Measurements from ENCODE around the gene PPOX. TPM values are rescaled to one million over a fixed set of nuclear protein-coding genes. Genes with fewer than 3 reads are reported as not detected.

Gene PPOX
- total RNA-seq, 2 experiments from 2014 or later: 32.9 to 33.2 TPM

- Mint-ChIP-seq H3K27me3 (no peaks in the 10 kb centered on the region), H3K9me3 (no peaks in the 10 kb centered on the region), H3K4me3 (peak overlapping the region; percentile 92), H3K27ac (peak overlapping the region; percentile 96), H3K4me1 (peaks cover 80% of the 10 kb centered on the region), H3K36me3 (ENCODE audit: low read depth) (peaks cover 35% of the 10 kb centered on the region)
- POLR2A ChIA-PET: interaction anchor here (0.6 to 5.8 kb wide), 27 partner anchors 9 to 189 kb away, joined by 3 to 91 read pairs (median 10); partner anchors contain the start of genes APOA2, ARHGAP30, B4GALT3 and NIT1
- DNase-seq: no peak
- CTCF ChIA-PET: interaction anchor here (0.6 to 5.5 kb wide), 11 partner anchors 9 to 181 kb away, joined by 3 to 101 read pairs (median 8); partner anchors contain the start of genes APOA2, F11R, SDHC and TOMM40L
Observed at GRCh38 chr1:161200992-161201835, 35.0 kb downstream of the PPOX start.

GRCh38 chr1:161201836-161202712, 35.8 kb downstream of the PPOX start, which contains the start of gene NDUFS2:
TSS of gene NDUFS2 (plus strand) at chr1:161202367. CDS start at chr1:161202386, 19 bp downstream.
- CTCF ChIA-PET: interaction anchor here (0.6 to 5.5 kb wide), 18 partner anchors 9 to 238 kb away, joined by 3 to 101 read pairs (median 5); partner anchors contain the start of genes APOA2, DEDD, F11R and PPOX
- H3K4me1 Mint-ChIP-seq: peaks cover 81% of the 10 kb centered on the region
- no peaks in the 10 kb centered on the region for H3K9me3 Mint-ChIP-seq
- H3K4me3 Mint-ChIP-seq: peak within 1 kb of the TSS; percentile 92
- H3K27me3 Mint-ChIP-seq: no peaks in the 10 kb centered on the region
- peaks cover 43% of the 10 kb centered on the region for H3K36me3 Mint-ChIP-seq (ENCODE audit: low read depth)
- POLR2A ChIA-PET: interaction anchor here (0.6 to 5.8 kb wide), 33 partner anchors 9 to 198 kb away, joined by 3 to 91 read pairs (median 7); partner anchors contain the start of genes APOA2, ARHGAP30, B4GALT3 and NIT1
- DNase-seq: peak; percentile 97
- H3K27ac Mint-ChIP-seq: peak within 1 kb of the TSS; percentile 96

GRCh38 chr1:161206411-161207140, 40.4 kb downstream of the PPOX start:
- no peaks in the 10 kb centered on the region for H3K9me3 Mint-ChIP-seq
- ChIA-PET POLR2A (interaction anchor here (0.9 to 2.7 kb wide), 4 partner anchors 10 to 100 kb away, joined by 3 to 11 read pairs (median 6); partner anchors contain the start of genes FCER1G and TOMM40L), CTCF (interaction anchor here (0.8 to 5.5 kb wide), 9 partner anchors 10 to 176 kb away, joined by 3 to 101 read pairs (median 4); partner anchors contain the start of genes APOA2, PPOX and TOMM40L)
- no peak overlapping the region for H3K4me3 Mint-ChIP-seq
- no peak for DNase-seq
- no peaks in the 10 kb centered on the region for H3K27me3 Mint-ChIP-seq
- H3K4me1 Mint-ChIP-seq: peaks cover 59% of the 10 kb centered on the region
- peak overlapping the region; percentile 4 for H3K27ac Mint-ChIP-seq
- peaks cover 72% of the 10 kb centered on the region for H3K36me3 Mint-ChIP-seq (ENCODE audit: low read depth)

DNA sequence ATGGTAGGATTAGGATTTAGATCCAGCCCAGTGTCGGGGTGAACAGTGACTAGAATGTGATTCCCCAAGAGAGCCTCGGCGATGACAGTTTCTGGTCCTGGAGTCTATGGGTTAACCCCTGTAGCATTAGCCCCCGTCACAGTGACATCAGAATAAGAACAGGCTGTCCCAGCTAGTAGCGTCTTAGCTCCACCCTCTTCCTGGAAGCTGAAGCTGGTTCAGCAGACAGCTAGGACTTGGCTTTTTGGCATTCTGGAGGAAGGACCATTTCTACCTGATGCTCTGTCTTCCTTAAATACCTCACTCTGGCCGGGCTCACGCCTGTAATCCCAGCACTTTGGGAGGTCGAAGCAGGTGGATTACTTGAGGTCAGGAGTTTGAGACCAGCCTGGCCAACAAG, 40.9 kb downstream of the PPOX start:
- peaks cover 53% of the 10 kb centered on the region for H3K4me1 Mint-ChIP-seq
- CTCF ChIA-PET: interaction anchor here (0.8 to 6.8 kb wide), 6 partner anchors 10 to 175 kb away, joined by 3 to 60 read pairs (median 4); partner anchors contain the start of genes PPOX and TOMM40L
- H3K4me3 Mint-ChIP-seq: no peak overlapping the region
- no peaks in the 10 kb centered on the region for H3K27me3 Mint-ChIP-seq
- H3K27ac Mint-ChIP-seq: no peak overlapping the region
- POLR2A ChIA-PET: interaction anchor here (2.7 kb wide), 1 partner anchor 9 kb away, joined by 11 read pairs; the partner anchor contains the start of gene FCER1G
- H3K9me3 Mint-ChIP-seq: no peaks in the 10 kb centered on the region
- no peak for DNase-seq
- H3K36me3 Mint-ChIP-seq (ENCODE audit: low read depth): peaks cover 77% of the 10 kb centered on the region

- peak; percentile 75 for DNase-seq
- H3K4me1 Mint-ChIP-seq: peaks cover 39% of the 10 kb centered on the region
- ChIA-PET CTCF (interaction anchor here (0.6 to 6.8 kb wide), 9 partner anchors 10 to 172 kb away, joined by 3 to 60 read pairs (median 6); partner anchors contain the start of genes APOA2, PPOX and TOMM40L), POLR2A (interaction anchor here (1.2 to 2.8 kb wide), 4 partner anchors 13 to 28 kb away, joined by 5 to 8 read pairs (median 6); partner anchors contain the start of genes APOA2 and TOMM40L)
- no peak overlapping the region for H3K4me3 Mint-ChIP-seq
- H3K36me3 Mint-ChIP-seq (ENCODE audit: low read depth): peaks cover 78% of the 10 kb centered on the region
- H3K27me3 Mint-ChIP-seq: no peaks in the 10 kb centered on the region
- H3K27ac Mint-ChIP-seq: peak overlapping the region; percentile 41
- no peaks in the 10 kb centered on the region for H3K9me3 Mint-ChIP-seq
Observed at GRCh38 chr1:161209790-161210409, 43.7 kb downstream of the PPOX start.

GRCh38 chr1:161214369-161214768, 48.1 kb downstream of the PPOX start:
- Mint-ChIP-seq H3K9me3 (no peaks in the 10 kb centered on the region), H3K4me1 (peaks cover 44% of the 10 kb centered on the region), H3K4me3 (no peak overlapping the region), H3K27me3 (no peaks in the 10 kb centered on the region), H3K36me3 (ENCODE audit: low read depth) (peaks cover 52% of the 10 kb centered on the region), H3K27ac (no peak overlapping the region)
- CTCF ChIA-PET: no interaction called here
- POLR2A ChIA-PET: interaction anchor here (3.9 kb wide), 1 partner anchor 12 kb away, joined by 26 read pairs; the partner anchor contains the start of gene NDUFS2
- no peak for DNase-seq

- H3K27ac Mint-ChIP-seq: peak within 1 kb of the TSS; percentile 31
- no peaks in the 10 kb centered on the region for H3K9me3 Mint-ChIP-seq
- ChIA-PET CTCF (interaction anchor here (3.2 kb wide), 1 partner anchor 11 kb away, joined by 30 read pairs; the partner anchor contains the start of gene TOMM40L), POLR2A (interaction anchor here (3.1 to 5.2 kb wide), 2 partner anchors 9 to 13 kb away, joined by 11 to 44 read pairs; partner anchors contain the start of gene NDUFS2)
- H3K36me3 Mint-ChIP-seq (ENCODE audit: low read depth): peaks cover 45% of the 10 kb centered on the region
- H3K4me3 Mint-ChIP-seq: no peak within 1 kb of the TSS
- H3K4me1 Mint-ChIP-seq: peaks cover 39% of the 10 kb centered on the region
- no peaks in the 10 kb centered on the region for H3K27me3 Mint-ChIP-seq
- no peak for DNase-seq
Observed at GRCh38 chr1:161215076-161215475, 48.9 kb downstream of the PPOX start, which contains the start of gene FCER1G. TSS of gene FCER1G (plus strand) at chr1:161215295. CDS start at chr1:161215322, 27 bp downstream.

DNA sequence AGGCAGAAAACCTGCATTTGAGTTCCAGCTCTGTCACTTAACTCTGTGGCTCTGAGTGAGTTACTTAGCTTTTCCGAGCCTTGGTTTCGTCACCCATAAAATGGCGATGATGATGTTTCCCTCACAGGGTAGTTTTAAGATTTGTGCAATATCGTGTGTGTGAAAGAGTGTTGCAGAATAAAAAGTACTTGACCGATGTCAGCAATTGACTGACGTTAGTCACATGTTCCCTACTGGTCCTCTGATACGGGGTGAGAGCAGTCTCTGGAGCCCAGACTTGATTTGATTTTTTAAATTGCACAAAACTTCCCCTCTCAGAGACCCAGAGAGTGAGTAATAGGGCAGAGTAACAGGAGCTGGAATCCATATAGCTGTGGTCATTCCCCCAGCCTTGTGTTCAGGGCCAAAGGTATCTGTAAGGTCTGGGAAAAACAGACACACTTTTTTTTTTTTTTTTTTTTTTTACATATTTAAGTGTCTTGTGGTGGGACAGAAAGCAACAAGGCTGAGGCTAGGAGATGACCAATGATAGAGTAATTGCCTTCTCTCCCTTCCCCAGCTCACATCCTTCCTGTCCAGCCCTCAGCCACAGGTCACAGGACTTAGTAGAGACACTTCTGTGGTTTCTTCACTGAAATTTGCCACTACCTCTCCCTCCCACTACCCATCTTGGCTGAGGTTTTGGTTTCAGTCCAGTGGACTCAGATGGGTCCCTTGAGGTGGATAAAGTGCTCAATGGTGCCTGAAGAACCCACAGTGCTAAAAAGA, 50.9 kb downstream of the PPOX start:
- CTCF ChIA-PET: interaction anchor here (0.6 to 3.2 kb wide), 5 partner anchors 9 to 165 kb away, joined by 3 to 30 read pairs (median 4); partner anchors contain the start of gene TOMM40L
- Mint-ChIP-seq H3K27me3 (no peaks in the 10 kb centered on the region), H3K9me3 (no peaks in the 10 kb centered on the region), H3K27ac (peak overlapping the region; percentile 7), H3K4me1 (peaks cover 43% of the 10 kb centered on the region), H3K4me3 (no peak overlapping the region), H3K36me3 (ENCODE audit: low read depth) (peaks cover 28% of the 10 kb centered on the region)
- no peak for DNase-seq
- POLR2A ChIA-PET: interaction anchor here (1.3 to 5.2 kb wide), 4 partner anchors 9 to 35 kb away, joined by 3 to 44 read pairs (median 12); partner anchors contain the start of genes NDUFS2 and TOMM40L

DNA sequence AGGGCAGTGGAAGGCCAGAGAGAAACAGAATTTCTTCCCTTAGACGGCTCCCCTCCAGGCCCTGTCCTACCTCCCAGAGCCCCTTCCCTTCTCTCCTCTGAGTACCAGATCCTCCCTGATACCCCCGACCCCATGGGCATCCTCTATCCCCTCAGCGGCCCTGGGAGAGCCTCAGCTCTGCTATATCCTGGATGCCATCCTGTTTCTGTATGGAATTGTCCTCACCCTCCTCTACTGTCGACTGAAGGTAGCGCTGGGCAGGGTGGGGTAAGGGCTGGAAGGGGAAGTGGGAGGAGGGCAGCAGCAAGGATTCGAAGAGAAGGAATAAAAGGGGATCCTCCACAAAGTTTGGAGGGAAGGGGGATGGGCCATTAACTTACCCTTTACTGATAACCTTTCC, 51.6 kb downstream of the PPOX start:
- H3K9me3 Mint-ChIP-seq: no peaks in the 10 kb centered on the region
- no peaks in the 10 kb centered on the region for H3K27me3 Mint-ChIP-seq
- peaks cover 43% of the 10 kb centered on the region for H3K4me1 Mint-ChIP-seq
- ChIA-PET CTCF (interaction anchor here (0.6 to 3.5 kb wide), 4 partner anchors 8 to 165 kb away, joined by 3 to 30 read pairs (median 10); partner anchors contain the start of gene TOMM40L), POLR2A (interaction anchor here (1.3 to 5.2 kb wide), 4 partner anchors 8 to 36 kb away, joined by 3 to 44 read pairs (median 12); partner anchors contain the start of genes NDUFS2 and TOMM40L)
- no peak for DNase-seq
- no peak overlapping the region for H3K4me3 Mint-ChIP-seq
- no peak overlapping the region for H3K27ac Mint-ChIP-seq
- peaks cover 24% of the 10 kb centered on the region for H3K36me3 Mint-ChIP-seq (ENCODE audit: low read depth)

- no peak overlapping the region for H3K27ac Mint-ChIP-seq
- CTCF ChIA-PET: interaction anchor here (1.6 to 5.1 kb wide), 3 partner anchors 10 to 164 kb away, joined by 8 to 16 read pairs (median 15); partner anchors contain the start of gene PPOX
- H3K9me3 Mint-ChIP-seq: no peaks in the 10 kb centered on the region
- H3K36me3 Mint-ChIP-seq (ENCODE audit: low read depth): peaks cover 17% of the 10 kb centered on the region
- no peaks in the 10 kb centered on the region for H3K27me3 Mint-ChIP-seq
- POLR2A ChIA-PET: interaction anchor here (1.1 to 5.2 kb wide), 4 partner anchors 12 to 156 kb away, joined by 3 to 44 read pairs (median 7); partner anchors contain the start of gene NDUFS2
- H3K4me3 Mint-ChIP-seq: no peak overlapping the region
- H3K4me1 Mint-ChIP-seq: peaks cover 43% of the 10 kb centered on the region
- DNase-seq: no peak
Observed at GRCh38 chr1:161218301-161219077, 52.3 kb downstream of the PPOX start.

All from activated CD4-positive, alpha-beta memory T cell treated with anti-CD3 and anti-CD28 coated beads, Interleukin-2, amount 10 ng/mL, durations not matched to agents 7 days and 5 days (primary cell).